ENCODE data around the gene UBE3C.

DNA sequence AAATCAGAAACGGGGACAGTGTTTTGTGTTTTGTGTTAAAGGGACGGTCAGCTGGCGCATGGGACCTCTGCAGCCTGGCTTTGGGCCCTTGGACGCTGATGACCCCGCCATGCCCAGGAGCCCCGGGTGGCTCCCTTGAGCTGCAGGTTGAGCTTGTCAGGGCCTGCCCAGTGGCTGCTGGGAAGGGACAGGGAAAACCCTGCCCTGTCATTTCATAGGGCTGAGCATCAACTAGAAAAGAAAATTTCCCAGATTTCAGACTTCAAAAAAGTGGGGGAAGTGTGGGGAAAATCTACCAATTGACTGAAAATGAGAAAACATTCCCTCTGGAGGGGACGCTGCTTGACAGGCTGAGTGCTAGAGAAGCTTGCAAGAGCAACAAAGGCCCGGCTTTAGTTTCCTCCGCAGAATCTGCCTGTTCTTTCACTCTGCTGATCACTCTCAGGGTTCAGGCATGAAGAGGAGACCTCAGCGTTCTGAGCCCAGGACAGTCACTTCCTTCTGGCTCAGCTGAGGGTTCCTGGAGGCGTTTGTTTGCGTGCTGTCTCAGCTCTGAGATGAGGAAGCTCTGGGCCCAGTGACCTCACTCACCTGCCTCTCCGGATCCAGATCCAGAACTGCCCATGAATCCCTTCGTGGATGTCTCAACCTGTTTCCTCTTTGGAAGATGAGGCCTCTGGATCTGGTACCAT is 179.4 kb downstream of the UBE3C start:
- TF ChIP-seq FOXK2 (conservative IDR thresholded peaks at IDR 0.05 in 1 of 2, IDR thresholded peaks at IDR 0.05 in 1 of 2; ENCODE audit: low read depth in 2 of 2) = no peak
- no peak for TF ChIP-seq FOXP1 (CRISPR knock-in tag; IDR thresholded peaks at IDR 0.05)
- TF ChIP-seq, protein P1, sequence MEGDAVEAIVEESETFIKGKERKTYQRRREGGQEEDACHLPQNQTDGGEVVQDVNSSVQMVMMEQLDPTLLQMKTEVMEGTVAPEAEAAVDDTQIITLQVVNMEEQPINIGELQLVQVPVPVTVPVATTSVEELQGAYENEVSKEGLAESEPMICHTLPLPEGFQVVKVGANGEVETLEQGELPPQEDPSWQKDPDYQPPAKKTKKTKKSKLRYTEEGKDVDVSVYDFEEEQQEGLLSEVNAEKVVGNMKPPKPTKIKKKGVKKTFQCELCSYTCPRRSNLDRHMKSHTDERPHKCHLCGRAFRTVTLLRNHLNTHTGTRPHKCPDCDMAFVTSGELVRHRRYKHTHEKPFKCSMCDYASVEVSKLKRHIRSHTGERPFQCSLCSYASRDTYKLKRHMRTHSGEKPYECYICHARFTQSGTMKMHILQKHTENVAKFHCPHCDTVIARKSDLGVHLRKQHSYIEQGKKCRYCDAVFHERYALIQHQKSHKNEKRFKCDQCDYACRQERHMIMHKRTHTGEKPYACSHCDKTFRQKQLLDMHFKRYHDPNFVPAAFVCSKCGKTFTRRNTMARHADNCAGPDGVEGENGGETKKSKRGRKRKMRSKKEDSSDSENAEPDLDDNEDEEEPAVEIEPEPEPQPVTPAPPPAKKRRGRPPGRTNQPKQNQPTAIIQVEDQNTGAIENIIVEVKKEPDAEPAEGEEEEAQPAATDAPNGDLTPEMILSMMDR (IDR thresholded peaks at IDR 0.05 in 2 of 3, conservative IDR thresholded peaks at IDR 0.05 in 1 of 3; ENCODE audit: insufficient read depth in 2 of 3, low read depth in 1 of 3, low read length in 3 of 3) = no peak

Measured in K562 (cell line).